ENCODE results near the gene DENR.
A peak's percentile ranks its signal among the peaks of the same experiment; 100 is the strongest.
"Not testable (repeated sequence)": the region's sequence is repeated elsewhere in the genome, so short reads cannot be mapped to it uniquely, and the experiment has no call there.

DENR gene, protein sequence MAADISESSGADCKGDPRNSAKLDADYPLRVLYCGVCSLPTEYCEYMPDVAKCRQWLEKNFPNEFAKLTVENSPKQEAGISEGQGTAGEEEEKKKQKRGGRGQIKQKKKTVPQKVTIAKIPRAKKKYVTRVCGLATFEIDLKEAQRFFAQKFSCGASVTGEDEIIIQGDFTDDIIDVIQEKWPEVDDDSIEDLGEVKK

DNA sequence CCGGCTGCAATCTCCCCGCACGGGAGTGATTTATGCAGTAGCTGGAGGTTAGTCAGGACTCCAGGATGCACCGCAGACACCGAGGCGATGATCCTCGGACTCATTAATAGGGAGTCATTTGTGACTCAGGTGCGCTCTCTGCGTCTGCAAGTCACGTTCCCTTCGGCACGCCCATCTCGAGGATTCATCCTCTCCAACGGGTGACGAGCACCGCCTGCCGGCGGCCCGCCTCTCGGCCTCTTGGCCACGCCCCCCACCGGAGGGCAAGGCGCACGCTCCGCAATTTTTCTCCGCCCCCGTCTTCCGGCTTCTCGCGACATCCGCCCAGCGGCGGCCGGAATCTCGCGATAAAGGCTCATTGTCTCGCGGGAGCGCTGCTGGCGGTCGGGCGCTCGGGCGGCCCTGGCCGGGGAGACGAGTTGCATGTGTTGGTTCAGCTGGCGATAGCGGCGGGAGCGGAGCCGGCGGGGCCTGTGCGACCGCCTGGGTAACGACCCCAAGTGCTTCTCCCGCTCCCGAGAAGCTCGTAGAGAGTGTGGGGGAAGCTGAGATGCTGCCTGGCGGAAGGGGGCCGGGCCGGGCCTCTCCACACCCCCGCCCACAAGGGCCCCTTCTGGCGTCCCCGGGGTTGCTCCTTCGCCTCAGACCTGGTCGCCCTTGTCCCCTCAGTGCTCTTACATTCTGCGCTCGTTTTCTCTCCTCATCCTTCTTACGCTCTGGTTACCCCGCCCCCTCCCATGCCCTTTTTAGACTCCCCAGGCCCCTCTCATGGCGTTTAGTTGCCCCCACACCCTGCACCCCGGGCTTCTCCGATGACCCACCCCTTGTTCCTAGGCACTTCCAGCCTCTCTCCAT lies at the start of gene DENR:
DENR (plus strand) TSS at position 361 of the 855 bp plus-strand sequence. CDS start 878 bp downstream, outside the sequence.
- peak; percentile 99 for DNase-seq (ENCODE audit: low spot score)

DNA sequence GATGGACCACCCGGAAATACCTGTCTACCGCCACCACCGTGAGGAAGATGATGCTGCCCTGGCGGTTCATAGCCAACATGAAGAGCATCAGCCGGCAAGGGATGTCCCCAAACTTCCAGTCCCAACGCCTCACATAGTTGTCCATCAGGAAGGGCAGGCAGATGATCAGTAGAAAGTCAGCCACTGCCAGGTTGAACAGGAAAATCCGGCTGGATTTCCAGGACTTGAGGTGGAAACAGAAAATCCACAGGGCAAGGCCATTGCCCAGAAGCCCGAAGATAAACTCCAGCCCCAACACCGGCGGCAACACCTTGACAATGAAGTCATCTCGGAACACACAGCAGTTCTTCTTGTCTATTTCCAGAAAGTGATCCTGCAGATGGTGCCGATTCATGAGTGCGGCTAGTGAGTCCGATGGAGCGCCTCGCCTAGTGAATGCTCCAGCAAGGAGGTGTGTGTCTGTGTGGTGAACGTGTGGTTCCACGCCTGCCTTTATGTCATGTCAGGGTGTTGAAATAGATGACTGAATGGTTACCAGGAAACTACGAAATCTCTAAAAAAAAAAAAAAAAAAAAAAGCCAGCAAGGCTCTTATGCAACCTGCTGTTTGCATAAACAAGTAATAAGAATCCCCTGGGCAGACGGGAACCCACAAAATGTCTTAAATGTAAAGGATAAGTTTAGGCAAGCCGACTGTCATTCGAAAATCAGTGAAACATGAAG lies 49.6 kb upstream of the DENR start, which contains the start of gene HCAR2:
HCAR2 (minus strand) TSS at position 468 of the 722 bp plus-strand sequence; CDS start at position 394, 74 bp downstream.
- not testable (repeated sequence) for DNase-seq (ENCODE audit: low spot score)

DNA sequence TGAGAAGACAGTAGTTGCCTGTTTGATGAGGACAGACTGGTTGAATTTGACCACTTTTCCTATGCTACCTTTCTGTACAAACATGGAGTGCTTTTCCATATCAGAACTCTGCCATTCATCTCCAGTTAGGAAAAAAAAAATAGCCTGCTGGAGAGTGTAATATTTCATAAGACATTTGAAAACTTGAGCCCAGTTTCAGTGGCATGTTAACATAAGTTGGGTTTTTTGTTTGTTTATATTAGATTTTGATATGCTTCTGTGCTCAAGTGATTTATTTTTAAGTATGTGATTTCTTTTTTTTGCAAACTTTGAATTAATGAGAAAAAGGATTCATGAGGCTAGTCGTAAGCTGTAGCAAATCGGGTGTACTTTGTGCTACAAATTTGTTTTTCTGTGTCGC lies 48.8 kb upstream of the DENR start:
- not testable (repeated sequence) for DNase-seq (ENCODE audit: low spot score)

DNA sequence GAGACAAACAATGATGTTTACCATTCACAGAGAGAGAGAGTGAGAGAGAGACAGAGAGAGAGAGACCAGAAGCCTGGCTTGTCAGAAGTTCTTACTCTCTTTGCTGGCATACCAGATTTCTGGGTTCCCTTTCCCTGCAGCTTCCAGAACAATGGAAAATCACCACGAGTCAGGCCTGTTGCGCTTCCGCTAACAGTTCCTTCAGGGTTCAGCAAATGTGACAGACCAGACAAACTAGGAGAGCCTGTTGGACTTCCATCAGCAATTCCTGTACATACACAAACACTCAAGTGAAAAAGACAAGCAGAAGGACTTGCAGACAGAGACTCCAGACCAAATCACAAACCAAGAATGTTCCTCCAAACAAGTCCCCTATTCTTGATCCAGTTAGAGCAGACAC lies 43.3 kb upstream of the DENR start:
- not testable (repeated sequence) for DNase-seq (ENCODE audit: low spot score)

DNA sequence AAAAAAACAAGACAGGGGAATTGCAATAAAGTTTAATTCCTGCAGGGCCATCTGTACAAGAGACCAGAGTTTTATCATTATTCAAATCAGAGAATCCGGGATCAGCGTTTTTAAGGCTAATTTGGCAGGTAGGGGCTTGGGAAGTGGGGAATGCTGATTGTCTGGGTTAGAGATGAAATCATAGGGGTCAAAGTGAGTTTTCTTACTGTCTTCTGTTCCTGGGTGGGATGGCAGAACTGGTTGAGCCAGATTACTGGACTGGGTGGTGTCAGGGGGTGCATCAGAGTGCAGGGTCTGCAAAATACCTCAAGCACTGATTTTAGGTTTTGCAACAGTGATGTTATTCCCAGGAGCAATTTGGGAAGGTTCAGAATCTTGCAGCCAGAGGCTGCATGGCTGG lies 42.3 kb upstream of the DENR start:
- not testable (repeated sequence) for DNase-seq (ENCODE audit: low spot score)

DNA sequence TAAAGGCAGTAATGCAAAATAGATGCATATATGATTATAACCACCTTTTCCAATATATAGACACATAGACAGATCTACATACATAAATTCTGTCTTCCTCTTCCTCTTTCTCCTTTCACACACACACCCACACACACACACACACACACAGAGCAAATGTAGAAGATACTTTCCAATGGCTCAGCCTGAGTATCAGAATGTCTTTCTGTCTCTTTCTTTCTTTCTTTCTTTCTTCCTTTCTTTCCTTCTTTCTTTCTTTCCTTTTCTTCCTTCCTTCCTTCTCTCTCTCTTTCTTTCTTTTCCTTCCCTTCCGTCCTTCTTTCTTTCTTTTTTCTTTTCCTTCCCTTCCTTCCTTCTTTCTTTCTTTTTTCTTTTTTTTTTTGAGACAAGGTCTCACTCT lies 41.4 kb upstream of the DENR start:
- DNase-seq (ENCODE audit: low spot score): not testable (repeated sequence)

DNA sequence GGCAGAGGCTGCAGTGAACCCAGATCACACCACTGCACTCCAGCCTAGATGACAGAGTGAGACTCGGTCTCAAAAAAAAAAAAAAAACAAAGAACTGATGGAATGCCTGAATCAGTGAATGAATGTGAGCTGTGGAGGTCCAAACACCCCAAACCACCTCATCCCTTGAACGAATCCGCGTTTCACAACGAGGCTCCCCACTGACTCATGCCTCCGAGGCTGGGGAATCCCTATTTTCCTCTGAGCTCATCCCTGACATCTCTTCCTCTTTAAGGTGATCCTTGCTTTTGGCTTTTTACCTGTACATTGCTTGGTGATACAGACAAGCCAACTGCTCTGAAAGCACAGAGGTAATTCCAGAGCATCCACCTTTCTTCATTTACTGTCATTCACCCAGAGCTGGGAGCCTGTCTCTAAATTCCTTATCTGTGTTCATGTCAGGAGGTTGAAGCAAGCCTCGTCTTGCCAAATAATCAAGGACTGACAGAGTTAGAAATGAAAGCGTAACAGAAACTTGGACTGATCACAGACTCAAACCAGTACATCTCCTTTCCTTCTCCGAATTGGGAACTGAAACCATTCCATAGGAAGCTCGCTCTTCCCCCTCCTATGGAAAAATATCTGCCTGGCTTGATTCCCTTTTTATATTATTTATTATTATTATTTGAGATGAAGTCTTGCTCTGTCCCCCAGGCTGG lies 39.0 kb upstream of the DENR start:
- DNase-seq (ENCODE audit: low spot score): not testable (repeated sequence)

DNA sequence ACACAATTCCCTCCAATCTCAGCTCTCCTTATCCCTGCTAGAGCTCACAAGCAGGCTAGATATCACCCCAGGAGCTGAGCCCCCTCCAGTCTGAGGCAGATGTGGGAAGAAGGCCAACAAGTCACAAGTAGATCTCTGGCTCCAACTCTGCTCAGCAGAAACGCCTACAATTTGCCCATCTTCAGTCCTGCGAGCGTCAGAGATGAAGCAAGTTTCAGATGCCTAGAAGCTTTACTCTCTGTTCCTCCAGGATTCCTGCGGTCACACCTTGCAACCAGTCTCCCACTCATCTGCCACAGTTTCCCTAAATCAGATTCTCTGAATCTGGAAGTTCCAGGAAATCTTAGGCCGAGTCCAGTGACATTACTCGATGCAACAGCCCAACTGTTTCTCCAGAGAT lies 37.4 kb upstream of the DENR start:
- DNase-seq (ENCODE audit: low spot score): not testable (repeated sequence)

DNA sequence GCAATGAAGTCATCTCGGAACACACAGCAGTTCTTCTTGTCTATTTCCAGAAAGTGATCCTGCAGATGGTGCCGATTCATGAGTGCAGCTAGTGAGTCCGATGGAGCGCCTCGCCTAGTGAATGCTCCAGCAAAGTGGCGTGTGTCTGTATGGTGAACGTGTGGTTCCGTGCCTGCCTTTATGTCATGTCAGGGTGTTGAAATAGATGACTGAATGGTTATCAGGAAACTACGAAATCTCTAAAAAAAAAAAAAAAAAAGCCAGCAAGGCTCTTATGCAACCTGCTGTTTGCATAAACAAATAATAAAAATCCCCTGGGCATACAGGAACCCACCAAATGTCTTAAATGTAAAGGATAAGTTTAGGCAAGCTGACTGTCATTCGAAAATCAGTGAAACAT lies 36.0 kb upstream of the DENR start, which contains the start of gene HCAR3:
HCAR3 (minus strand) TSS at position 154 of the 400 bp plus-strand sequence; CDS start at position 80, 74 bp downstream.
- DNase-seq (ENCODE audit: low spot score): not testable (repeated sequence)

DNA sequence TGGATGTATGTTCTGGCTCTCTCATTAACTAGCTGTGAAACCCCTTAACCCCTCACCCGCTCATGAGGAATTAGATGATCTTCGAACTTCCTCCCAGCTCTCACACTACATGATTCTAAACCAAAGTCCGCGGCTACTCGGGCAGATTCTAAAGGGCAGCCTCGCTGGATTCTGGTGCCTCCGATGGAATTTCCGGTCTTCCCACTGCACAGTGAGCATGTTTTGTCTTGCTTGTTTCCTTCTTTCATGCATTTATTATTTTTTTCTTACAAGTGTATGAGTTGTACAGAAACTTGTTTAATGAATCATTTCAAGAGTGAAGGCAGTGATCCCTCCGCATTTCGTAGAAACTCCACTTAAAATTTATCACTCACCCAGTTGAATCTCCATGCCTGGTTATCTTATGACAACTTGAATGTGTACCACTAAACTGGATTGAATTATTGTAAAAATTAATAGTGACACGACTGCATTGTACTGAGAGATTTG lies 31.5 kb upstream of the DENR start:
- no peak for DNase-seq (ENCODE audit: low spot score)

DNA sequence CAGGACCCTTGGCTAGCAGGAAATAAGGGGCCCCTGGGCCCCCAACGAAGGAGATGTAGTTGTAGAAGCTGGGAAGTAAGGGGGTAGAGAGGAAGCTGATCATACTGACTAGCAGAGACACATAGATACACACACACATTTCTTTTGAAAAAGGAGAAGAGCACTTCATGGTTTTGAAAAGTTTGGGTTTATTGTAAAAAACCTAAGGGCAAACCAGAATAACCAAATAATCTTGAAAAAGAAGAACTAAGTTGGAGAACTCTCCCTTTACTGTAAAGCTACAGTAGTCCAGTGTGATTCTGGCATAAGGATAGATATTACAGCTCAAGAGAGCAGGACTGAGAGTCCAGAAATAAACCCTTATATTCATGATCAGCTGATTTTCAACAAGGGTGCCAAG lies 30.2 kb upstream of the DENR start:
- no peak for DNase-seq (ENCODE audit: low spot score)

DNA sequence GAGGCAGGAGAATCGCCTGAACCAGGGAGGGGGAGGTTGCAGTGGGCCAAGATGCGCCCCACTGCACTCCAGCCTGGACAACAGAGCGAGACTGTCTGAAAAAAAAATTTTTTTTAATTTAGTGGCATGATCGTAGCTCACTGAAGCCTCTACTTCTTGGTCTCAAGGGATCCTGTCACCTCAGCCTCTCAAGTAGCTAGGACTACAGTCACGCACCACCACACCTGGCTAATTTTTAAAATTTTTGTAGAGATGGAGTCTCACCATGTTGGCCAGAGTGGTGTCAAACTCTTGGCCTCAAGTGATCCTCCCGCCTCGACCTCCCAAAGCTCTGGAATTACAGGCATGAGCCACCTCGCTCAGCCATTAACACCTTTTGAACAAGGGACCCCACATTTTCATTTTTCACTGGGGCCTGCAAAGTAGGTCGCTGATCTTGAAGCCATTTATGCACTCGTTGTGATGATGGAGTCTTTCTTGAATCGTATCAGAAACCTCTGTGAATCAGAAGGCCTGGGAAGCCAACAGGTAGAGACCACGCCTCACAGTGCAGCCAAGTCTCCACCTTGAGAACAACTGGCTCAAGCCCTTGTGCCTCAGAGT lies 27.9 kb upstream of the DENR start:
- no peak for DNase-seq (ENCODE audit: low spot score)

DNA sequence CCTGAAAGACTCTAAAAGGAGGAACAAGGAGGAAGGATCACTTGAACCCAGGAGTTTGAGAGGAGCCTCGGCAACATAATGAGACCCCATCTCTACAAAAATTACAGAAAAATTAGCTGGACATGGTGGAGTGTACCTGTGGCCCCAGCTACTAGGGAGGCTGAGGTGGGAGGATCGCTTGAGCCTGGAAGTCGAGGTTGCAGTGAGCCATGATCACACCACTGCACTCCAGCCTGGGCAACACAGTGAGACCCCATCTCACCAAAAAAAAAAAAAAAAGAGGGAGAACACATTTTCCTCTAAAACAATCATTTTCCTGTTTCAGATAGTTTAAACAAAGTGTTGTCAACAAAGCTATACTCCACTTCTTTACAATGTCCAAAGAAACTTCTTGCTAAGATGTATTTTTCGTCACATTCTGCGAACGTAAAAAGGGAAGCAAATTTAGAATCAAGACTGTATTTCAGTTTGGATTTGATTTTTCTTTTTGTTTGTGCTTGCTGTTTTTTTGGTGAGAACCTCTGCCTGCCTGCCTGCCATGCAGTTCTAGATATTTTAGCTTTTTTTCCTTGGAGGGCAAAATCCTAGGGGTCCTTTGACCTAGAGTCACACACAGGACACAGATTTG lies 27.1 kb upstream of the DENR start:
- DNase-seq (ENCODE audit: low spot score): no peak

DNA sequence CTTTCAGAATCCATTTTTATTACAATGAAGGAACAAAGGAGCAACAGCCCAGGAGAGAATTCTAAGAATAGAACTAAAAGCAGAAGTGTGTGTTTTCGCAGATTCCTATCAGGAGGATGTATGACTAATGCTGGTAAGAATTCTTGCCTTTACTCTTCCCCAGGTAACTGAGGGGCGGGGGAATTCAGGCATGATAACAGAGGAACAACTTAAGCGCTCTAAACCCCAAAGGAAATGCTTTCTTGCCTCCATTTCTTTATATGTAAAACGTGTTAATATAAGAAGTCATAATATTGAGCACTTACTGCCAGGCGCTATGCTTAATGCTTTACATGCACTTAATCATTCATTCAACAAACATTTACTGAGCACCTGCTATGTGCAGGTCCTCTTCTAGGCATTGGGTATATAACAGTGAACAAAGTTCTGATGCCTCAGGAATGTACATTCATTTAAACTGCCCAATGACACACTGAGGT lies 26.5 kb upstream of the DENR start:
- no peak for DNase-seq (ENCODE audit: low spot score)

DNA sequence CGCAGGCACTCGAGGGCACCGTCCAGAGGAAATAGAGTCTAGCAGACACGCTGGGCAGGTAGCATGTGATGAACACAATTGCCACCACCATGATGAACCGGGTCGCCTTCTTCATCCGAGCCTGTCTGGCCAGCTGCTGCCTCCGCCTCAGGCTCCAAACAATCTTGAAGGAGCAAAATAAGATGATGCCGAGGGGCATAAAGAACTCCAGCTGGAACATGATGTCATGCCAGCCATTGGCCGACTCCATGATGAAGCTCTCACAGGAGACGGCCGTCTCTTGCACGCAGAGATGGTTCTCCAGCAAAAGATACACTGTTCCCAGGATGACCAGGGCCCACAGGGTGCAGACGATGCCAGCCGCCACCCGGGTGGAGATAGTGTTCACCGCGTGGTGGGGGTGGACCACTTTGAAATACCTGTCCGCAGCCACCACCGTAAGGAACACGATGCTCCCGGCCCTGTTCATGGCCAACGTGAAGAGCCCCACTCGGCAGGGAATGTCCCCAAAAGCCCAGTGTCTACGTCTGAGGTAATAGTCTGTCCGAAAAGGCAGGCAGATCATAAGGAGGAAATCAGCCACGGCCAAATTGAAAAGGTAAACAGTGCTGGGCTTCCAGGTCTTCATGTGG lies 22.9 kb upstream of the DENR start:
- no peak for DNase-seq (ENCODE audit: low spot score)

DNA sequence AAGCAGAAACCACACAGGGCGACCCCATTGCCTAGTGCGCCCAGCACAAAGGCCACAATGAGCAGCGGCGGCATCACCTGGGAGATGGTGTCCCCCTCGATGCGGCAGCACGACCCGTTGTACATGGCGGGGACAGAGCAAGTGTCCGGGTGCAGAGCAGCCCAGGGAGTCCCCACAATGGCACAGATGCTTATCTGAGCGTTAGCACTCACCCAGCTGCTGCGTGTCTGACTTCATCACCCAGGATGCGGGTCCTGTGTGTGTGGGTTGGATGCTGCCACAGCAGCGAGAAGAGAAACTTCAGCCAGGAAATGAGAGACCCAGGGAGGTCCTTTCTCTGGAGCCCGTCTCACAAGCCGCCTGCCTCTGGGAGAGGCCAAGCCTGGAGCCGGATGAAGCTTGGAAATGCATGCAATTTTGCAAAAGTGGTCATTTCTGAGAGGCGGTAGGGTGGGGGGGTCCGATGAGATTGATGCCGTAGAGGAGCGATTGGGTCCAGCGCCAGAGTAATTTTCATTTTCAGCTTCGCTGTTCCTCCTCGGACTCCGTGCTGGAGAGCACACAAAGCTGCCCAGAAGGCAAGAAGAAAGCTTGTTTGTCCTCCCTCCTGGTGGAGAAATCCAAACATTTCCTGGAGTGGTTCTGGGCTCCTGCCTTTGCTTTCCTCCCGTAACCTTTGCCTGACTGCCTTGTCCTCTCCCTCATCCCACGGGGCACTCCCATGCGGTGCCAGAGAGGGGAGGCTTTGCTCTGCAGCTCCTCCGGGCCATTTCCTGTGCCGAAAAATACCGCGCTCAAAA lies 22.2 kb upstream of the DENR start, which contains the start of gene HCAR1:
HCAR1 (minus strand) TSS at position 630 of the 800 bp plus-strand sequence; CDS start at position 125, 505 bp downstream.
- DNase-seq (ENCODE audit: low spot score): no peak

DNA sequence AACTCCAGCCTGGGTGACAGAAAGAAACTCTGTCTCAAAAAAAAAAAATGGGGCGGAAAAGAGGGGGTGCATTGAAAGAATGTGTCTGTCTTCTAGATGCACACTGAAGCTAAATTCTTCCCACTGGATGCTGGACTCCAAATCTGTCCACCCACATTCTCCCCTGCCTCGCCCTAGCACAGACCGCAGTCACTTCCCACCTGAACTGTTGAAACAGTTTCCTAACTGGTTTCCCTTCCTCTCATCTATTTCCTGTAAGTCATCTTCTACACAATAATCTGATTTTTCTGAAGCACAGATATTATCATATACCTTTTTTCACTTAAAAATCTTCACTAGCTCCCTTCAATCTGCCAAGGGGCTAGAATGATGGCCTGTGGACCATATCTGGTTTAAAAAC lies 20.5 kb upstream of the DENR start:
- no peak for DNase-seq (ENCODE audit: low spot score)

DNA sequence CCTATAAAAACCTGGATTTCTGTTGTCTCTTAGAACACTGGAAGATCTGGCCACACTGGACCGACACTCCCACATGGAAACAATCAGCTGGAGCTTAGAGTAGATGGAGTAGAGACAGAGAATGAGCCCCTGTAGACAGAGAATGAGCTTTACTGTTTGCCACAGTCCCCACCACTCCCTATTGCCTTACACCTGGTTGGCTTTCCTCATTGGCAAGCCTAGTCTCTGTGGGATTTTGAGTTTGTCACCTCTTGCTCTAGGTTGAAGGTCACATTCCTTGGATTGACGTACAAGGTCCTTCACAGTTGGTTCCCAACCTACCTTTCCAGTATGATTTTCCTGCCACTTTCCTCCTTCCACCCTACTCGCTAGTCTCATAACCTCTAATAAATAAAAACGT lies 20.0 kb upstream of the DENR start:
- no peak for DNase-seq (ENCODE audit: low spot score)

DNA sequence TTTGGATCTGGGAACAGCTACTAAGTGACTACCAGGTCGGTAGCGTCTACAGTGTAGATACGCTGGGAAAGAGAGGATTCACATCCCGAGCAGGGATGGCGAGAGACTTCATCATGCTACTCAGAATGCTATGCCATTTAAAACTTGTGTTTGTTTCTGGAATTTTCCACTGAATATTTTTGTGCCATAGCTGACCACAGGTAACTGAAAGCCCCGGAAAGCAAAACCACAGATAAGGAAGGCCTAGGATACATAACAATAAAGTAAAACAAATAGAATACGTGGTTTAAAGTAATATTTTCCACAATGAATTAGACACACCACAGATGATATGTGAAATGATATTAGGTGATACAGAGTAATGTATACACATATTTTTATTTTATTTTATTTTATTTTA lies 14.1 kb upstream of the DENR start:
- DNase-seq (ENCODE audit: low spot score): no peak
